ENCODE measurements around the gene BBIP1.
"Not testable (repeated sequence)": the region's sequence is repeated elsewhere in the genome, so short reads cannot be mapped to it uniquely, and the experiment has no call there.

BBIP1 gene

DNA sequence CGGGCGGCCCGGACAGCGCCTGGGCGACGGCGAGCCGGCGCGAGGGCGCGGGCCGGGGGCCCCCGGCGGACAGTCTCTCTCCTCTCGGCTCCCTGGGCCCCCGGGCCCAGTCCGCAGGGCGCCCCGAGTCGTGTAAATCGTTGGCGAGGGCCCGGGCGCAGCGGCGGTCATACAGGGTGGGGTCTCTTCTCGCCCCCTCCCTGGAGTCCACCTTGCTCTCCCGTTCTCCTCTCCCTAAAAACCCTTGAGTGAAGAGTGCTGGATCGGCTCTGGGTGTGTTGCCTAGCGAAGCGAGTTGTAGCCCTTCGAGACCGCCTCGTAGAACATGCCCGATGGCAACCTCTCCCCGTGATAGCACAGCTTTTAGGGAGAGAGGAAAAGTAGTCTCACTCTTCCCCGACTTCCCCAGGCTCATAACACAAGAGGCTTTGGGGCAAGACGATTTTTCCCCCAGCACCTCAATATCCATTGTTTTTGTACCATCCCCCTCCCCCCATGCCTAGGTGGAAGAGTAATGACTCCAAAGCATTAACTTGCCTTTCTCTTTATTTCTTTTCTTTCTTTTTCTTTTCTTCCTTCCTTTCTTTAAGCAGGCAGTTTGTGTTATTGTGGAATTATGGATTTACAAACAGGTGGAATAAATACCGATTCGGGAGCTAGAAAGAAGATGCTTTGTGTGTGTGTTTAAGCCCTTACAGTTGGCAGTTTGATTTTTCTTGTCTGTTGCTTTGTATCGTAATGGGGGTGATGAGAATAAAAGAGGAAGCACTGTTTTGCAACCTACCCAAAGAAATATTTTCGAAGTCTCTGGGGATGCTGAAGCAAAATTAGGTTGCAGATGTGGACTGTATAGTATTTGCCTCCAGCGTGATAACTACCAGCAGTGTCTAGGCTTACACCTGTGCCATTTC lies 1.2 kb upstream of the BBIP1 start:
- peak; percentile 3 for DNase-seq

- peak; percentile 96 for DNase-seq
Observed at GRCh38 chr10:110919349-110919931, 460 bp upstream of the BBIP1 start, which contains the start of gene SHOC2. TSS of gene SHOC2 (plus strand) at chr10:110919604. CDS start at chr10:110964359, 44,755 bp downstream.

DNA sequence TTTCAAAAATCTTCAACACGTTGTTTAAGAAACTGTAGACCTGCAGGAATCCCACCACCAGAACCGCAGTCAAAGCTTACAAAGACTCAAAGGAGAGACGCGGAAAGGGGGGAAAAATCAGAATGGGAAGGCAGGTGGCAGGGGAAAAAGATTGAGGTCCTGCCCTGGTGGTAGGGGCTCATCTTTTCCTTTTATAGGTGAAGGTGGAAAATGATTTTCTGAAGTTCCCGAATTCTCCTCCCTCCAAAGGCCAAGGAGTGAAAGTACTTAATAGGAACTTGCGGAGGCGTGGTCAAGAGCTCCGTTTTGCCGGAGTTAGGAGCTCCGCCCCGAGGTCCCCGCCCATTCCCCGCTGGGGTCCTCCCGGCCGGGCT lies 724 bp downstream of the BBIP1 start:
- DNase-seq, result peak; percentile 78

DNA sequence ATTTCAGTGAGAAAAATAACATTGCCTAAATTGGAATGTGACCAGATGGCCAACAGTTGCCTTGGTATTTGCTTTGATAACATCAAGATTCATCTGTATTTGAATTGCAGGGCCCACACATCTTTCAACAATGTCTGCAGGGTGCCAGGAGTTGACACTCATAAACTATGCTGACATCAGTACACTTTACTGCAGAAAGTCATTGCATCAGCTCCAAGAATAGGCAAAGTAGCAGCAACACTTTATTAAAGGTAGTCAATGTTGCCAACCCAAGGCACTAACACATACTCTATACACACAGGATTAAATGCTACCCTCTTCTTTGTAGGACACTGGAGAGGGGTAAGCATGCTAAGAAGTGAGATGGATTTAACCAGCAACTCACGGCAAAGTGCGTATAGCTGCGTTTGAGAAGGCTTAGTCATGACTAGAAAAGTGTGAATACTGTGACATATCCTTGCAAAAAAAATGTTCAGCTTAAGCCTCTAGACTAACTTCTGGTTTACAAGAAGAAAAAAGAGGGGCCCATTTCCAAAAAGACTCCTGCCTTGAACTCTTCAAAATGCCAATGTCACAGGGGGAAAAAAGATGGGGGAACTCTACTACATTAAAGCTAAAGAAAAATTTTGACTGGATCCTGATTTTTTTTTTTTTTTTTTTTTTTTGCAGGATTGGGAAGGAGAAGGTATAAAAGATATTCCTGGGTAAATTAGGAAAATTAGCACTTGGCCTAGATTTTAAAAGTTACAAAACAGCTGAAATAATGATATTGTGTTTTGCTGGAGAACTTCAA lies 2.2 kb downstream of the BBIP1 start:
- DNase-seq, result no peak

DNA sequence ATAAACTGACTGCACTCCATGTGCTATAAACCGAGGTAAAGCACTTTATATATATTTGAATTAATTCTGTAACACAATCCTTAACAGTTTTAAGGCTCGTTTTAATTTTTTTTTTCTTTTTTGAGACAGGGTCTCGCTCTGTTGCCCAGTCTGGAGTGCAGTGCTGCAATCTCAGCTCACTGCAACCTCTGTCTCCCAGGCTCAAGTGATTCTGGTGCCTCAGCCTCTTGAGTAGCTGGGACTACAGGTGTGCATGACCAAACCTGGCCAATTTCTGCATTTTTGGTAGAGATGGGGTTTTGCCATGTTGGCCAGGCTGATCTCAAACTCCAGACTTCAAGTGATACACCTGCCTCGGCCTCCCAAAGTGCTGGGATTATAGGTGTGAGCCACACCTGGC lies 3.4 kb downstream of the BBIP1 start:
- DNase-seq, result not testable (repeated sequence)

DNA sequence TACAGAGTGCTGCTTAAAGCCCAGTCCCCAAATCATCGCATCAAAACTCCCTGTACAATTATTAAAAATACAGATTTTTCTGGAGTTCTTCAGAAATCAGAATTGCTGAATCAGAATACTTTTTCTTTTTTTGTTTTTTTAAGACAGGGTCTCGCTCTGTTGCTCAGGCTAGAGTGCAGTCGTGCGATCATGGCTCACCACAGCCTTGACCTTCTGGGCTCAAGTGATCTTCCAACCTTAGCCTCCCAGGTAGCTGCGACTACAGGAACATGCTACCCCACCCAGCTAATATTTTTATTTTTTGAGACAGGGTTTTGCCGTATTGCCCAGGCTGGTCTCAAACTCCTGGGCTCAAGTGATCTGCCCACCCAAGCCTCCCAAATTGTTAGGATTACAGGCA lies 3.9 kb downstream of the BBIP1 start:
- DNase-seq, result no peak

DNA sequence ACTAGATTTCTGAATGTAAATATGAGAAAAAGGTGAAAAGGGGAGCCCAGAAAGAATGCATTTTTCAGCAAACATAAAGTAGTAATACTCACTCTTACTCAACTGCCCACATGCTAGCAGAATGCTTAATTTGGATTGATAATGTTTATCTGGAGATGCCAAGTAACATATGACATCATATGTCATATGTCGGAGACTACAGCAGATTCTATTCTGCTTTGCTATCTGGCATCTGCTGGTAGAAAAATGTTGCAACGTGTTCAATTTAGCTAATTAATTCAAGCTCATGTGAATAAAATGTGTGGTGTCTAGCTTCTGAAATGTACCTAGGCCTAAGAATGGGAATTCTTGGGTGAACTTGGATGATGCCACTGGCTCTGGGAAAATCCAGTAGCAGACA lies 4.5 kb downstream of the BBIP1 start:
- no peak for DNase-seq

DNA sequence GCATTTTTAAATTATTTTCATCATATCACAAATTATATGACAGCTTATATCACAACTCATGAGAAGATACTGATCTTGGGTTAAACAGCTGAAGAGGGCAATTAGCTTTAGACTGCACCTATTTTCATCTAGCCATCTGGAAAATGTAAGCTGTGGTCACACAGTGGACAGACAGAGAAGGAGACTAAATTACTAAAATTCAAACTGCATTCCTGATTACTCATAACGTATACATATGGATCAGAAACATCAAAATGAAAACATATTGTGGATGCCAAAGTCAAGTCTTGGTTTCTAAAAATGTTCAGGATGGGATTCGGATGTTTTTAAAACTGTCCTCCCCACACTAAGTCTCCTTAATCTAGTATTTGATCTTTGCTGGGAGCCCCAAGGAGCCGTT lies 6.6 kb downstream of the BBIP1 start:
- no peak for DNase-seq

GRCh38 chr10:110910138-110910537 lies 8.8 kb downstream of the BBIP1 start:
- no peak for DNase-seq

GRCh38 chr10:110903280-110904278 lies 15.4 kb downstream of the BBIP1 start:
- no peak for DNase-seq

DNA sequence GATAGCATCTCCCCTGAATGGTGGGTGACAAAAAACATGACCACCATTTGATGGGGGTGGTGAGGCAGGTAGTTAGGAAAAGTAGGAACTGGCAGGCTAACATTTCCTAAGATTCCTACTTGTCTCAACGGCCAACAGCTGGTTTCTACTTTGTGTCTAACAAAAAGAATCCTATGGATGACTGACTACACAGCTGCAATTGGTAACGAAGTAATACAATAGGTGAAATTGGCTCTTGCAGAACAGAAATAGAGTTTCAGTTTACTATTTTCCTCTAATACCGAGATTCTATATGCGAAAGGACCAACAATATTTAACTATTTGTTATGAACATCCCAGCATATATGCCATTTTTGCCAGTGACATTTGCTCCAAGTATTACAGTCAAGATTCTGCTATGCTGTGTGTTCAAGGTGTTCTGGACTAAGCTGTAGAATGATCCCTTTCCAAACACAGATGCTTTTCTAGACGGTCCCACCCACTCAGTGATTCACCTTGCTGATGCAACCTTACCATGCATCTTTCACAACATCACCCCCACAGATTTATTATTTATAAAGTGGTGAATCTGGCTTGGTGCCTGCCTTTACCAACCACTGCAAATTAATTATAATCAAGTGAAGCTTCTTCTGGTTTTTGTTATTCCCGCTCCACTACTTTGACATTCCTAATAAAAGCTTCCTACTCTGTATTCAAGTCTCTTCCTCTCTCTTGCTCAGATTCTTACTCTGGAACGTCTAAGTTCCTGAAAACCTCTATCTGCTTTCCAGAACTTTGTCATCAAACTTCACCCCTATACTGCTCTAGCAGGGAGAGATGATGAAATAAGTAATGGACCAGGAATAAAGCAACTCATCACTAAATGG lies 16.8 kb downstream of the BBIP1 start:
- no peak for DNase-seq

- no peak for DNase-seq
Observed at GRCh38 chr10:110900983-110901382, 18.0 kb downstream of the BBIP1 start.

DNA sequence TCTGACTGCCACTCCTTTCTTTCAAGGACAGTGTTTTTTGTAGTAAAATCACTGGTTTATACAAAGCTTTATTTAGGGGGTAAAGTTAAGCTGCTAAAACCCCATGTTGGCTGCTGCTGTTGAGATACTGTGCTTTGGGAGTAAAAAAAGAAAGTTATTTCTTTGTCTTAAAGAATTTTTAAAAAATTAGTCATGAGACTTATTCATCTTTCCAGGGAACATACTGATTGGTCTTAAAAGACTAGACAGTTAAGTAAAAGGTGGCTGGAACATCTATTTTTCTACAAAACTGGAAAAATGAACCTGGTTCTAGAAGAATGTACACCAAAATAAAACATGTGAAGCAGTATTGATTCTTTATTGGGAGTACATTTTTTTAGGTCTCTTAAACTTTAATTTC lies 20.6 kb downstream of the BBIP1 start:
- DNase-seq, result no peak

GRCh38 chr10:110897184-110897583 lies 21.8 kb downstream of the BBIP1 start:
- no peak for DNase-seq

- no peak for DNase-seq
Observed at GRCh38 chr10:110893559-110894179, 25.3 kb downstream of the BBIP1 start.

GRCh38 chr10:110892602-110893288 lies 26.2 kb downstream of the BBIP1 start:
- no peak for DNase-seq

DNA sequence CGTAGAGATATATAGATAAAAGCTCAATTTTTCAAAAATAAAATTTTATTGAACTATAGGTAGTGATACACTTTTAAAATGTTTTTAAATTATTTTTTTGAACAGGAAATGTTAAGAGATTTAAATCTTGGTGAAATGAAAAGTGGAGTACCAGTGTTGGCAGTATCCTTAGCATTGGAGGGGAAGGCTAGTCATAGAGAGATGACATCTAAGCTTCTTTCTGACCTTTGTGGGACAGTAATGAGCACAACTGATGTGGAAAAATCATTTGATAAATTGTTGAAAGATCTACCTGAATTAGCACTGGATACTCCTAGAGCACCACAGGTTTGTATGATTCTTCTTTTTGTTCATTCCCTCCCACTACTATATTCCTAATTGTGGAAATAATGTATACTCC lies 31.4 kb downstream of the BBIP1 start:
- no peak for DNase-seq

DNA sequence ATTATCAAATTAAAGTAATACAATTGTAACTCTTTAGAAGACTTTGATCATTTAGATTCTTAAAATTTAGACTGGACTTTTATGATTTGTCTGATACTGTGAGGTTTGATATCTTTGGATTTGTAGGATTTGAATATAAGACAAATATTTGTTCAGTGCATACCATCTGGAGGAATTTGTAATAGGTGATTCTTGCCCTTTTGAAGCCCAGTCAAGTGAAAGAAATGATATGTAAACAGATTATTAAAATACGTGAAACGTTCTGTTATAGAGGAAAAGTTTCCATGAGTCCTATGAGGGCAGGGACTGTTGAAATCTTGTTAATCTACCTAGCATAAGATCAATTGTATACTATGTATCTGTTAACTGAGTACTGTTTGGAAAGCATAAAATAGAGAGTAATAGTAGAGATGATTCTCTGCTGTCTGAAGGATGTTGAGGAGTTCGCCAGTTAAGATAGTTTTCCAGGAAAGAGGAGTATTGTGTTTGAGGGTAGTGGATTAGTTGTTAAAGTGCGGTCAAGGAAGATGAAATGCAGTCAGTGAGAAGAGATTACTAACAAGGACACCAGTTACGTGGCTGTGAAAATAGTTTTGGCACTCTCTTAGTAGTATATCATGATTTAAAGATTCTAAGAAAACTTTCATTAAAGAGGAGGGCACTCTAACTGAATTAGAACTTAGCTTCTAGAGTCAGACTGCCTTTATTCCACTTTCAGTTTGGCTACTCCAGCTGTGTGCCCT lies 32.9 kb downstream of the BBIP1 start:
- no peak for DNase-seq

DNA sequence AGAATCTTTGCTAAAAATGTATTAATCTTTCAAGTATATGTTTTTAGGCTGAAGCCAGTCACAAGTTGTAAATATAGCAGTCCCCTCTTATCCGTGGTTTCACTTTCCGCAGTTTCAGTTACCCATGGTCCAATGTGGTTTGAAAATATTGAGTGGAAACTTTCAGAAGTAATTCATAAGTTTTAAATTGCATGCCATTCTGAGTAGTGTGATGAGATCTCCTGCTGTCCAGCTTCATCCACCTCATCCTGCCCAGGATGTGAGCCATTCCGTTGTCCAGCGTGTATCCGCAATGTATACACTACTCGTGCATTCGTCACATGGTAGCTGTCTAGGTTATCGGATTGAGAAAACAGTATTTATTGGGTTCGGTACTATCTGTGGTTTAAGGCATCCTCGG lies 35.1 kb downstream of the BBIP1 start:
- no peak for DNase-seq
